ENCODE results near the gene MMEL1.
"Not testable (repeated sequence)": the region's sequence is repeated elsewhere in the genome, so short reads cannot be mapped to it uniquely, and the experiment has no call there.

The MMEL1 gene

GRCh38 chr1:2625748-2626147, 7.1 kb downstream of the MMEL1 start:
- H3K27ac ChIP-seq (ENCODE audit: low read depth, low read length, severe bottlenecking); H3K9me3 ChIP-seq (ENCODE audit: control insufficient read depth, low read length); H3K4me3 ChIP-seq (ENCODE audit: extremely low read depth, insufficient read depth, low read length, poor library complexity, severe bottlenecking); H3K4me1 ChIP-seq (ENCODE audit: control insufficient read depth, insufficient read depth, low read length, poor library complexity, severe bottlenecking); H3K36me3 ChIP-seq (ENCODE audit: control insufficient read depth, insufficient read depth, low read length): not testable (repeated sequence)
- WGBS, 2 experiments (ENCODE audit: insufficient coverage in 2 of 2) = 75 to 77% methylated on average over 6 to 7 of the region's 7 CpGs

GRCh38 chr1:2625311-2625710, 7.5 kb downstream of the MMEL1 start:
- Histone ChIP-seq H3K4me1 (ENCODE audit: control insufficient read depth, insufficient read depth, low read length, poor library complexity, severe bottlenecking) (no peaks in the 10 kb centered on the region), H3K9me3 (ENCODE audit: control insufficient read depth, low read length) (no peaks in the 10 kb centered on the region), H3K27ac (ENCODE audit: low read depth, low read length, severe bottlenecking) (no peak overlapping the region), H3K36me3 (ENCODE audit: control insufficient read depth, insufficient read depth, low read length) (no peaks in the 10 kb centered on the region), H3K4me3 (ENCODE audit: extremely low read depth, insufficient read depth, low read length, poor library complexity, severe bottlenecking) (no peak overlapping the region)
- WGBS, 2 experiments (ENCODE audit: insufficient coverage in 2 of 2) = 86 to 87% methylated on average over 10 of the region's 10 CpGs

- WGBS, 2 experiments (ENCODE audit: insufficient coverage in 2 of 2) = 90 to 91% methylated on average over 7 to 9 of the region's 13 CpGs
- H3K4me1 ChIP-seq (ENCODE audit: control insufficient read depth, insufficient read depth, low read length, poor library complexity, severe bottlenecking) = no peaks in the 10 kb centered on the region
These were observed 8.0 kb downstream of the MMEL1 start for GRCh38 chr1:2624735-2625300.

GRCh38 chr1:2623571-2624337, 9.1 kb downstream of the MMEL1 start:
- Histone ChIP-seq H3K27ac (ENCODE audit: low read depth, low read length, severe bottlenecking) (no peak overlapping the region), H3K4me1 (ENCODE audit: control insufficient read depth, insufficient read depth, low read length, poor library complexity, severe bottlenecking) (no peaks in the 10 kb centered on the region), H3K9me3 (ENCODE audit: control insufficient read depth, low read length) (no peaks in the 10 kb centered on the region), H3K36me3 (ENCODE audit: control insufficient read depth, insufficient read depth, low read length) (no peaks in the 10 kb centered on the region), H3K4me3 (ENCODE audit: extremely low read depth, insufficient read depth, low read length, poor library complexity, severe bottlenecking) (no peak overlapping the region)
- WGBS, 2 experiments (ENCODE audit: insufficient coverage in 2 of 2) = 79 to 86% methylated on average over 10 to 11 of the region's 12 CpGs

More at GRCh38 chr1:2624735-2625300, 8.0 kb downstream of the MMEL1 start:
- Histone ChIP-seq H3K9me3 (ENCODE audit: control insufficient read depth, low read length) (no peaks in the 10 kb centered on the region), H3K27ac (ENCODE audit: low read depth, low read length, severe bottlenecking) (no peak overlapping the region), H3K36me3 (ENCODE audit: control insufficient read depth, insufficient read depth, low read length) (no peaks in the 10 kb centered on the region), H3K4me3 (ENCODE audit: extremely low read depth, insufficient read depth, low read length, poor library complexity, severe bottlenecking) (no peak overlapping the region)

GRCh38 chr1:2617971-2618470, 14.8 kb downstream of the MMEL1 start:
- WGBS, 2 experiments (ENCODE audit: insufficient coverage in 2 of 2) = 0% methylated on average over 1 of the region's 1 CpG; no CpG with 5 or more reads in 1 of the 2 experiments
- Histone ChIP-seq H3K36me3 (ENCODE audit: control insufficient read depth, insufficient read depth, low read length) (no peaks in the 10 kb centered on the region), H3K27ac (ENCODE audit: low read depth, low read length, severe bottlenecking) (no peak overlapping the region), H3K4me3 (ENCODE audit: extremely low read depth, insufficient read depth, low read length, poor library complexity, severe bottlenecking) (no peak overlapping the region), H3K4me1 (ENCODE audit: control insufficient read depth, insufficient read depth, low read length, poor library complexity, severe bottlenecking) (no peaks in the 10 kb centered on the region), H3K9me3 (ENCODE audit: control insufficient read depth, low read length) (no peaks in the 10 kb centered on the region)

- Histone ChIP-seq H3K4me3 (ENCODE audit: extremely low read depth, insufficient read depth, low read length, poor library complexity, severe bottlenecking) (no peak overlapping the region), H3K36me3 (ENCODE audit: control insufficient read depth, insufficient read depth, low read length) (no peaks in the 10 kb centered on the region), H3K9me3 (ENCODE audit: control insufficient read depth, low read length) (no peaks in the 10 kb centered on the region), H3K27ac (ENCODE audit: low read depth, low read length, severe bottlenecking) (no peak overlapping the region), H3K4me1 (ENCODE audit: control insufficient read depth, insufficient read depth, low read length, poor library complexity, severe bottlenecking) (no peaks in the 10 kb centered on the region)
- WGBS, 2 experiments (ENCODE audit: insufficient coverage in 2 of 2) = 93% methylated on average over 1 of the region's 2 CpGs; no CpG with 5 or more reads in 1 of the 2 experiments
These were observed 18.7 kb downstream of the MMEL1 start for GRCh38 chr1:2614145-2614544.

- no peaks in the 10 kb centered on the region for H3K9me3 ChIP-seq (ENCODE audit: control insufficient read depth, low read length)
- no peaks in the 10 kb centered on the region for H3K36me3 ChIP-seq (ENCODE audit: control insufficient read depth, insufficient read depth, low read length)
- H3K4me1 ChIP-seq (ENCODE audit: control insufficient read depth, insufficient read depth, low read length, poor library complexity, severe bottlenecking) = no peaks in the 10 kb centered on the region
- H3K4me3 ChIP-seq (ENCODE audit: extremely low read depth, insufficient read depth, low read length, poor library complexity, severe bottlenecking) = no peak overlapping the region
- 71 to 80% methylated on average over 10 to 11 of the region's 11 CpGs for WGBS, 2 experiments (ENCODE audit: insufficient coverage in 2 of 2)
- no peak overlapping the region for H3K27ac ChIP-seq (ENCODE audit: low read depth, low read length, severe bottlenecking)
These were observed 20.0 kb downstream of the MMEL1 start for GRCh38 chr1:2612591-2613365.

- no peaks in the 10 kb centered on the region for H3K9me3 ChIP-seq (ENCODE audit: control insufficient read depth, low read length)
- no peak overlapping the region for H3K4me3 ChIP-seq (ENCODE audit: extremely low read depth, insufficient read depth, low read length, poor library complexity, severe bottlenecking)
- no peaks in the 10 kb centered on the region for H3K36me3 ChIP-seq (ENCODE audit: control insufficient read depth, insufficient read depth, low read length)
- 81 to 89% methylated on average over 16 to 18 of the region's 19 CpGs for WGBS, 2 experiments (ENCODE audit: insufficient coverage in 2 of 2)
- H3K27ac ChIP-seq (ENCODE audit: low read depth, low read length, severe bottlenecking) = no peak overlapping the region
- H3K4me1 ChIP-seq (ENCODE audit: control insufficient read depth, insufficient read depth, low read length, poor library complexity, severe bottlenecking) = no peaks in the 10 kb centered on the region
These were observed 21.0 kb downstream of the MMEL1 start for GRCh38 chr1:2611621-2612437.

GRCh38 chr1:2611031-2611501, 21.8 kb downstream of the MMEL1 start:
- no peaks in the 10 kb centered on the region for H3K9me3 ChIP-seq (ENCODE audit: control insufficient read depth, low read length)
- no peak overlapping the region for H3K4me3 ChIP-seq (ENCODE audit: extremely low read depth, insufficient read depth, low read length, poor library complexity, severe bottlenecking)
- WGBS, 2 experiments (ENCODE audit: insufficient coverage in 2 of 2) = 18 to 28% methylated on average over 21 to 22 of the region's 24 CpGs

More at GRCh38 chr1:2611031-2611501, 21.8 kb downstream of the MMEL1 start:
- H3K36me3 ChIP-seq (ENCODE audit: control insufficient read depth, insufficient read depth, low read length) = no peaks in the 10 kb centered on the region
- no peaks in the 10 kb centered on the region for H3K4me1 ChIP-seq (ENCODE audit: control insufficient read depth, insufficient read depth, low read length, poor library complexity, severe bottlenecking)
- H3K27ac ChIP-seq (ENCODE audit: low read depth, low read length, severe bottlenecking) = no peak overlapping the region
